Thoracic aorta (tissue), 2 donors: Measurements from ENCODE around the gene LCOR. TPM values are rescaled to one million over a fixed set of nuclear protein-coding genes. Genes with fewer than 3 reads are reported as not detected.
A peak's percentile ranks its signal among the peaks of the same experiment; 100 is the strongest.

Source experiments
- ATAC-seq: fragments of 150-250 bp; one replicate; pipeline ENCODE4 v1.8.0; 2017; ENCODE audit warnings: low read depth; ENCODE audit not compliant: insufficient number of reproducible peaks, low FRiP score
- DNase-seq: peaks from one replicate; pipeline ENCODE4 v3.0.0-alpha.2; 2020; ENCODE audit warnings: low spot score
- H3K27ac ChIP-seq, 2 donors: fragments of 200-600 bp; sonication (generic); 1 replicate in 1 of 2; 2 replicates in 1 of 2; pipeline ENCODE4 v1.5.1; 2016; ENCODE audit warnings: mild to moderate bottlenecking in 2 of 2, moderate library complexity in 2 of 2
- H3K27me3 ChIP-seq: fragments of 200-600 bp; sonication (generic); replicated peaks from 2 replicates; pipeline ENCODE4 v1.6.0; 2016; ENCODE audit warnings: mild to moderate bottlenecking; ENCODE audit not compliant: insufficient read depth
- H3K36me3 ChIP-seq: fragments of 200-600 bp; sonication (generic); one replicate; pipeline ENCODE4 v1.5.1; 2016
- H3K4me1 ChIP-seq, 2 donors: fragments of 200-600 bp; sonication (generic); 1 replicate in 1 of 2; 2 replicates in 1 of 2; pipeline versions ENCODE4 v1.5.1 to v1.6.0; 2016; ENCODE audit warnings: low read depth in 2 of 2, mild to moderate bottlenecking in 1 of 2; ENCODE audit not compliant: control insufficient read depth in 1 of 2
- H3K4me3 ChIP-seq: fragments of 200-600 bp; sonication (generic); 2 replicates; pipeline ENCODE4 v1.5.1; 2016; ENCODE audit warnings: mild to moderate bottlenecking
- H3K9me3 ChIP-seq: fragments of 200-600 bp; sonication (generic); 2 replicates; pipeline ENCODE4 v1.5.1; 2016
- total RNA-seq, 2 donors: library from RNA; depleted of rRNA; stranded (reverse); fragments of >200 nt; gene quantifications; one replicate each; pipeline versions ENCODE4 v1.1.0 to v1.2.3, GENCODE V29; 2016
- TF ChIP-seq, protein P1 (sequence below): fragments of 200-600 bp; sonication (generic); IDR thresholded peaks from one replicate; pipeline ENCODE4 v1.5.1; 2019; ENCODE audit warnings: antibody characterized with exemption

LCOR gene
- total RNA-seq, 2 donors from 2014 or later = 18.3 to 23.3 TPM

GRCh38 chr10:96995851-96996250 is 163.8 kb downstream of the LCOR start:
- Histone ChIP-seq H3K27ac (peak overlapping the region; percentile 6 to 14), H3K4me3 (no peak overlapping the region), H3K4me1 (peaks cover 14 to 45% of the 10 kb centered on the region in 2 donors), H3K27me3 (no peaks in the 10 kb centered on the region), H3K9me3 (no peaks in the 10 kb centered on the region), H3K36me3 (no peaks in the 10 kb centered on the region)
- no peak for DNase-seq
- TF ChIP-seq, protein P1, sequence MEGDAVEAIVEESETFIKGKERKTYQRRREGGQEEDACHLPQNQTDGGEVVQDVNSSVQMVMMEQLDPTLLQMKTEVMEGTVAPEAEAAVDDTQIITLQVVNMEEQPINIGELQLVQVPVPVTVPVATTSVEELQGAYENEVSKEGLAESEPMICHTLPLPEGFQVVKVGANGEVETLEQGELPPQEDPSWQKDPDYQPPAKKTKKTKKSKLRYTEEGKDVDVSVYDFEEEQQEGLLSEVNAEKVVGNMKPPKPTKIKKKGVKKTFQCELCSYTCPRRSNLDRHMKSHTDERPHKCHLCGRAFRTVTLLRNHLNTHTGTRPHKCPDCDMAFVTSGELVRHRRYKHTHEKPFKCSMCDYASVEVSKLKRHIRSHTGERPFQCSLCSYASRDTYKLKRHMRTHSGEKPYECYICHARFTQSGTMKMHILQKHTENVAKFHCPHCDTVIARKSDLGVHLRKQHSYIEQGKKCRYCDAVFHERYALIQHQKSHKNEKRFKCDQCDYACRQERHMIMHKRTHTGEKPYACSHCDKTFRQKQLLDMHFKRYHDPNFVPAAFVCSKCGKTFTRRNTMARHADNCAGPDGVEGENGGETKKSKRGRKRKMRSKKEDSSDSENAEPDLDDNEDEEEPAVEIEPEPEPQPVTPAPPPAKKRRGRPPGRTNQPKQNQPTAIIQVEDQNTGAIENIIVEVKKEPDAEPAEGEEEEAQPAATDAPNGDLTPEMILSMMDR = no peak
- ATAC-seq = no peak

GRCh38 chr10:96996275-96996965 is 164.3 kb downstream of the LCOR start:
- no peak for ATAC-seq
- Histone ChIP-seq H3K27me3 (no peaks in the 10 kb centered on the region), H3K36me3 (no peaks in the 10 kb centered on the region), H3K9me3 (no peaks in the 10 kb centered on the region), H3K4me3 (no peak overlapping the region), H3K4me1 (peaks cover 10 to 40% of the 10 kb centered on the region in 2 donors), H3K27ac (peak overlapping the region; percentile 6 to 14)
- TF ChIP-seq, protein P1 = no peak
- no peak for DNase-seq

GRCh38 chr10:96998329-96998888 is 166.3 kb downstream of the LCOR start:
- Histone ChIP-seq H3K36me3 (no peaks in the 10 kb centered on the region), H3K9me3 (no peaks in the 10 kb centered on the region), H3K27ac (no peak overlapping the region), H3K4me3 (no peak overlapping the region), H3K4me1 (peaks cover 10 to 34% of the 10 kb centered on the region in 2 donors), H3K27me3 (no peaks in the 10 kb centered on the region)
- no peak for DNase-seq
- ATAC-seq = no peak
- TF ChIP-seq, protein P1 = no peak

DNA sequence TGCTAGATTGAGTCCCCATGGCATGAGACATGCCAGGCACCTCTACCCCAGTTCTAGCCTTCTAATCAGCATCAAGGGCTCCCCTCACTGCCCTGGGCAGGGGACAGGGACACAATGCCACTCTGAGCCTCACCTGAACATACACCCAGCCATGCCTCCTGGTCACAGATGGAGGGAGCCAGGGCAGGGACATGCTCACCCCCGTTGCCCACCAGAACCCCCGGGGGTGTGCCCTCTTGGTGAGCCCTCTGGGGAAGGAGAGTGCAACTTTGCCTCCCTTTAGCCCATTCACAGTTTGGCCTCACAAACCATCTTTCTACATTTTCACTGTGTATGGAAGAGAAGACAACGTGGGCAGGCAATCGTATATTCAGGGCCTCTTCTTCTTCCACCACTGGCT is 167.2 kb downstream of the LCOR start:
- DNase-seq (no peak), ATAC-seq (no peak)
- H3K4me1 ChIP-seq = peaks cover 10 to 32% of the 10 kb centered on the region in 2 donors
- no peaks in the 10 kb centered on the region for H3K9me3 ChIP-seq
- no peak overlapping the region for H3K27ac ChIP-seq
- H3K36me3 ChIP-seq = no peaks in the 10 kb centered on the region
- H3K27me3 ChIP-seq = no peaks in the 10 kb centered on the region
- H3K4me3 ChIP-seq = no peak overlapping the region
- TF ChIP-seq, protein P1 = no peak

DNA sequence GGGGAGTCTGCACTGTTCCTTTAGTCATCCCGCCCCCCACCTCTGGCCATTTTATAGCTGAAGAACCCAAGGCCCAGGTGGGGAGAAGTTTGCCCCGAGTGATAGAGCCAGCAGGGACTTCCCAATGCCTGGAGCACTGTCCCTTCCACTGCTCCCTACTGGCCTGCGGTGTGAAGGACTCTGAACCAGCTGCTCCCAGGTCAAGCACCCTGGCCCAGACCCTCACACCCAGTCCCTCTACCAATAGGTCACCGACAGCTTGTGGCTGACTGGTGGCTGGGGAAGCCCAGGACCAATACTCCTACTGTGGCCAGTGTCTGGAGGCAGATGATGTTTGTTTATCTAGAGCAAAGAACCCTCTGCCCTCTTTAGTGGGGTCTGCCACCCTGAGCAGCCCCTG is 167.9 kb downstream of the LCOR start:
- no peak for ATAC-seq
- DNase-seq = no peak
- TF ChIP-seq, protein P1 = no peak
- Histone ChIP-seq H3K4me1 (peaks cover 10 to 26% of the 10 kb centered on the region in 2 donors), H3K27me3 (no peaks in the 10 kb centered on the region), H3K27ac (no peak overlapping the region), H3K9me3 (no peaks in the 10 kb centered on the region), H3K36me3 (no peaks in the 10 kb centered on the region), H3K4me3 (no peak overlapping the region)
